Stimulated activated naive CD8-positive, alpha-beta T cell treated with anti-CD3 and anti-CD28 coated beads, Interleukin-15, Interleukin-2, amounts not matched to agents 100 ng/mL and 50 ng/mL, for 24 hours (primary cell): ENCODE results near the gene TNFRSF25.
"Not testable (repeated sequence)": the region's sequence is repeated elsewhere in the genome, so short reads cannot be mapped to it uniquely, and the experiment has no call there.

ENCODE experiments used
- H3K27ac Mint-ChIP-seq: one replicate; pipeline ENCODE4 v1.8.0; 2021; ENCODE audit warnings: mild to moderate bottlenecking, mixed read lengths
- H3K27me3 Mint-ChIP-seq: one replicate; pipeline ENCODE4 v1.8.0; 2021; ENCODE audit warnings: mixed read lengths
- H3K36me3 Mint-ChIP-seq: one replicate; pipeline ENCODE4 v1.8.0; 2021; ENCODE audit warnings: low read depth, mixed read lengths
- H3K4me1 Mint-ChIP-seq: one replicate; pipeline ENCODE4 v1.8.0; 2021; ENCODE audit warnings: low read depth, mixed read lengths
- H3K4me3 Mint-ChIP-seq: one replicate; pipeline ENCODE4 v1.8.0; 2021; ENCODE audit warnings: mild to moderate bottlenecking, mixed read lengths
- H3K9me3 Mint-ChIP-seq: one replicate; pipeline ENCODE4 v1.8.0; 2021; ENCODE audit warnings: mixed read lengths

Gene TNFRSF25

GRCh38 chr1:6431645-6432579 lies 34.1 kb downstream of the TNFRSF25 start:
- H3K36me3 Mint-ChIP-seq, H3K9me3 Mint-ChIP-seq, H3K27ac Mint-ChIP-seq, H3K4me1 Mint-ChIP-seq, H3K4me3 Mint-ChIP-seq: not testable (repeated sequence)
- peaks cover 10% of the 10 kb centered on the region for H3K27me3 Mint-ChIP-seq

GRCh38 chr1:6429660-6430411 lies 36.1 kb downstream of the TNFRSF25 start:
- peaks cover 13% of the 10 kb centered on the region for H3K27me3 Mint-ChIP-seq

GRCh38 chr1:6428453-6428852 lies 37.5 kb downstream of the TNFRSF25 start:
- peaks cover 18% of the 10 kb centered on the region for H3K27me3 Mint-ChIP-seq
- not testable (repeated sequence) for H3K4me1 Mint-ChIP-seq, H3K4me3 Mint-ChIP-seq, H3K9me3 Mint-ChIP-seq, H3K27ac Mint-ChIP-seq, H3K36me3 Mint-ChIP-seq

More at GRCh38 chr1:6429660-6430411, 36.1 kb downstream of the TNFRSF25 start:
- H3K9me3 Mint-ChIP-seq, H3K27ac Mint-ChIP-seq, H3K4me3 Mint-ChIP-seq, H3K36me3 Mint-ChIP-seq, H3K4me1 Mint-ChIP-seq: not testable (repeated sequence)

- peaks cover 22% of the 10 kb centered on the region for H3K27me3 Mint-ChIP-seq
- no peaks in the 10 kb centered on the region for H3K36me3 Mint-ChIP-seq
- H3K4me1 Mint-ChIP-seq, result peaks cover 11% of the 10 kb centered on the region
- H3K4me3 Mint-ChIP-seq, result no peak overlapping the region
- no peaks in the 10 kb centered on the region for H3K9me3 Mint-ChIP-seq
- no peak overlapping the region for H3K27ac Mint-ChIP-seq
These were observed 38.3 kb downstream of the TNFRSF25 start for GRCh38 chr1:6427441-6428390.

DNA sequence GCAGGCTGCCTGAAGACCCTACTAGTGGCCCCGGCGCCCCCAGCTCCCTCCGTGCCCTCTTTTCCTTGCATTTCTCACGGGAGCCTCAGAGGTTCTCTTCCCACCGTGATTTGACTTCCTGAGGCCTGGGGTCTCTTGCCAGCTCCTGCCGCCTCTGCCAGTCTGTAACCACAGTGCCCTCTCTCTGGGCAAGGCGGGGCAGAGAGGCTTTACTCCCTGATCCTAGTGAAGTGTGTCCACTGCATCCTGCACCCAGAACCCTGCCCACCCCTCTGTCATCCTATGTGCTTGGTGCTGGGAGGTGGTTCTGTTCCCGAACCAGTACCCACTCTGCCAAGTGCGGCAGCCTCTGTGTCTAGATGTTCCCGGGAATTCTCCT lies 39.0 kb downstream of the TNFRSF25 start:
- Mint-ChIP-seq H3K27me3 (peaks cover 24% of the 10 kb centered on the region), H3K36me3 (no peaks in the 10 kb centered on the region), H3K4me1 (peaks cover 11% of the 10 kb centered on the region), H3K4me3 (no peak overlapping the region), H3K27ac (no peak overlapping the region), H3K9me3 (no peaks in the 10 kb centered on the region)

GRCh38 chr1:6426277-6426971 lies 39.5 kb downstream of the TNFRSF25 start:
- Mint-ChIP-seq H3K4me3 (no peak overlapping the region), H3K36me3 (no peaks in the 10 kb centered on the region), H3K9me3 (no peaks in the 10 kb centered on the region), H3K27me3 (peaks cover 29% of the 10 kb centered on the region), H3K4me1 (peaks cover 11% of the 10 kb centered on the region), H3K27ac (no peak overlapping the region)

DNA sequence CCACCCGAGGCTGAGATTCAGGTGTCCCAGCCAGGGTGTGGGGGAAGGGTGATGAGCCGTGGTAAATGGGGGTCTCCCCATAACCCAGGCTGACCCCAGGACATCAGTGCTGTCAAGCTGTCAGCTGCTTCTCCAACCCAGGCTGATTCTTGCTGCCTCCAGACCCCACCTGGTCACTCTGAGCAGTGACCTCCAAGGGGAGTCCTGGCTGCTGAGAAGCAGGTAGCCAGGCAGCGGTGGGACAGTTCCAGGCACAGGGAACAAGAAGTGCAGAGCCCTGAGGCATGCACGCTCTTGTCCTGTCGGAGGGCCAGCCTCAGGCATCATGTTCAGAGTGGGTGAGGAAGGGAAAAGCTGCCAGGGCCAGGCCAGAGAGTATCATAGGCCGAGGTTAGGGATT lies 40.3 kb downstream of the TNFRSF25 start:
- Mint-ChIP-seq H3K27ac (no peak overlapping the region), H3K4me1 (peaks cover 14% of the 10 kb centered on the region), H3K4me3 (no peak overlapping the region), H3K9me3 (no peaks in the 10 kb centered on the region), H3K36me3 (no peaks in the 10 kb centered on the region), H3K27me3 (peaks cover 36% of the 10 kb centered on the region)

DNA sequence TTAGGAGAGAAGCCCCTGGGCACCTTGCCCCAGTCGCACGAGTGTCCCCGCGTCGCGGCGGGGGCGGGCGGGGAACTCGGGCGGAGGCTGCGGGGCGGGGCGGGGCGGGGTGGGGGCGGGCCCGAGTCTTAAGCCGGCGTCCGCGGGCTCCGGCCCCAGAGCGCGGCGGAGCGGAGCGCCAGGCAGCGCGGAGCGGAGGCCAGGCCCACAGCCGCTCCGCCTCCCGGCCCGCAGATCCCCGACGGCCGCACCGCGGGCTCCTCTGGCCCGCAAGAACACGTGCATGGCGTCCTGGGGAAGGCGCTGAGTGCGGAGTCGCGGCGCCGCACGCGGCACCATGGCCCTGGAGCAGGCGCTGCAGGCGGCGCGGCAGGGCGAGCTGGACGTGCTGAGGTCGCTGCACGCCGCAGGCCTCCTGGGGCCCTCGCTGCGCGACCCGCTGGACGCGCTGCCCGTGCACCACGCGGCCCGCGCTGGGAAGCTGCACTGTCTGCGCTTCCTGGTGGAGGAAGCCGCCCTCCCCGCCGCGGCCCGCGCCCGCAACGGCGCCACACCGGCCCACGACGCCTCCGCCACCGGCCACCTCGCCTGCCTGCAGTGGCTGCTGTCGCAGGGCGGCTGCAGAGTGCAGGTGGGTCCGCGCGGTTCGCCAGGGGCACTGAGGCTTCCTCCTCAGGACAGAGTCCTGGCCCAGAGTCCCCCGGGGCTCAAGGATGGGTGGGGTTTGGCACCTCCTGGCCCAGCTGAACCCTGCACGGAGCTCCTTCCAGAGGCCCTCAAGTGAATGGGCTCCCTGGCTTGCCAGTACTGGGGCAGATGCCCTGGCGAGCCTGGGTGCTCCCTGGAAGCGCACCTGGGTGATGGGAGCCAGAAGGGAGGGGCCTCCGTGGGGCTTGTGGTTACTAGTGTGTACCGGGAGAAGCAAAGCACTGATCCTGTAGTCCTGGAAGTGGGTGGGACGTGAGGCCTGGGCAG lies 41.1 kb downstream of the TNFRSF25 start, which contains the start of gene ESPN:
Gene ESPN, plus strand, starts transcription at position 158 of the 975 bp plus-strand sequence. Its CDS starts 180 bp downstream, at position 338.
- Mint-ChIP-seq H3K36me3 (no peaks in the 10 kb centered on the region), H3K4me1 (peaks cover 14% of the 10 kb centered on the region), H3K9me3 (no peaks in the 10 kb centered on the region), H3K4me3 (peak within 1 kb of the TSS; percentile 25), H3K27me3 (peaks cover 30% of the 10 kb centered on the region), H3K27ac (no peak within 1 kb of the TSS)

- H3K4me3 Mint-ChIP-seq, result peak overlapping the region; percentile 25
These were observed 41.9 kb downstream of the TNFRSF25 start for GRCh38 chr1:6424000-6424565.

DNA sequence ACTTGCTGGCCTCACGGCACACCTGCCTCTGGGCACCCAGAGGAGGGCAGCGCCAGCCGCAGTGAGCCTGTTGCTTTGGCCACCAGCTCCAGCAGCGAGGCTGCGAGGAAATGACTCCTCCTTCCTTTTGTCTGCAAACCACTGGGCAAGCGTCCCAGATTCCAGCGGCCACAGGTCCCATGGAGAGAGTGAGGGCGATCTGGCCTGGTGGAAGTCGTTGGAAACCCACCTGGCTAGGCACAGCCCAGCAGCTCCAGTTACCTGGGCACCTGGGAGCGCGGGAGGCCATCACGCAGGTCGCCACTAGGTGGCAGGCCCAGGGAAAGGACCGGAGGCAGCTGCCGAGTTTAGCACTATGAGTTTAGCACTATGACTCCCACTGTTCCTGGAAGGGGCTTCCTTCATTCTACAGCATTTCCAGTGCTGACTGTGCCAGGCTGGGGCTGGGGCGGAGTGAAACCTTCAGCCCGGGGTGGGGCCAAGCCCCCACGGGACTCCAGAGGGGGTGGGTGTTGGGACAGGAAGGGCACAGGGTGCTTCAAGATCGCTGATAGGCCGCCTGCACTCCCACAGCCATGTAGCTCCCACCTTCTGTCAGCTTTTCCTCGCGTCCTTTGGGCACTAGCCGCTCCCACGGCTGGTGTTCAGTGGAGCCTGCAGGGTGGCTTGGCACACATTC lies 42.5 kb downstream of the TNFRSF25 start:
- H3K4me3 Mint-ChIP-seq, result peak overlapping the region; percentile 10
- peaks cover 32% of the 10 kb centered on the region for H3K27me3 Mint-ChIP-seq

More at GRCh38 chr1:6424000-6424565, 41.9 kb downstream of the TNFRSF25 start:
- no peak overlapping the region for H3K27ac Mint-ChIP-seq
- H3K4me1 Mint-ChIP-seq, result peaks cover 15% of the 10 kb centered on the region
- peaks cover 30% of the 10 kb centered on the region for H3K27me3 Mint-ChIP-seq
- no peaks in the 10 kb centered on the region for H3K36me3 Mint-ChIP-seq
- H3K9me3 Mint-ChIP-seq, result no peaks in the 10 kb centered on the region

GRCh38 chr1:6421266-6421665 lies 44.7 kb downstream of the TNFRSF25 start:
- H3K4me3 Mint-ChIP-seq, result no peak overlapping the region
- H3K4me1 Mint-ChIP-seq, result peaks cover 17% of the 10 kb centered on the region
- H3K9me3 Mint-ChIP-seq, result no peaks in the 10 kb centered on the region
- H3K27ac Mint-ChIP-seq, result no peak overlapping the region
- H3K36me3 Mint-ChIP-seq, result no peaks in the 10 kb centered on the region
- peaks cover 47% of the 10 kb centered on the region for H3K27me3 Mint-ChIP-seq

More for the DNA sequence above, 42.5 kb downstream of the TNFRSF25 start:
- Mint-ChIP-seq H3K36me3 (no peaks in the 10 kb centered on the region), H3K9me3 (no peaks in the 10 kb centered on the region), H3K4me1 (peaks cover 17% of the 10 kb centered on the region), H3K27ac (no peak overlapping the region)

DNA sequence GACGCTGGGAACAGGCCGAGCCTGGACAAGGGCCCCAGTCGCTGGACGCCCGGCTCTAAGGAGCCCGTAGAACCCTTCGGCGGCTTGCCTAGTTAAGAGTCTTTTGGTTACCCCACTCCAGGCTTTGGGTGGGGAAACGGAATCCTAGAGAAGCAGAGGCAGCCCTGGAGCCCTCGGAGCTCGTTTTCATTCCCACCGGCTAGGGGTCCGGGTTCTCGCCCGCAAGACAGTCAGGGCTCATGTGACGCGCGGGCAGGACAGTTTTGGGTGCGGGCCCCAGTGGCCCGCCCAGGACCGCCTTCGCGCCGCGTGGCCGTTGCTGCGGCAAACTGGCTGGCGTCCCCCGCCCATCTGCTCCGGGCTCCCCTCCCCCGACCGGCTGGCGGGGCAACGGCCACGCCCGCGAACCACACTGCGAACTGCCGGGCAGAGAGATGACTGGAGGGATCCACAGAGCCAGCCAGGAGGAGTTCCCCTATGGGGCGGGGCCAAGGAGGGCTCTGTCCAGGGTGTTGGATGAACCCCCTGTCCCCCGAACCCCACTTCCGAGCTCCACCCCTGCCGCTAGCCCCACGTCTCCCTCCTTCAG lies 45.4 kb downstream of the TNFRSF25 start:
- H3K36me3 Mint-ChIP-seq, result no peaks in the 10 kb centered on the region
- no peaks in the 10 kb centered on the region for H3K9me3 Mint-ChIP-seq
- H3K27ac Mint-ChIP-seq, result no peak overlapping the region
- H3K27me3 Mint-ChIP-seq, result peaks cover 54% of the 10 kb centered on the region
- H3K4me3 Mint-ChIP-seq, result no peak overlapping the region
- peaks cover 17% of the 10 kb centered on the region for H3K4me1 Mint-ChIP-seq
